ENCODE data around the gene ELP4. TPM values are rescaled to one million over a fixed set of nuclear protein-coding genes. Genes with fewer than 3 reads are reported as not detected.

ELP4 gene
- total RNA-seq, 3 donors from 2014 or later: 22.2 to 36.1 (median 24.6) TPM

- TF ChIP-seq POLR2AphosphoS5 (IDR thresholded peaks at IDR 0.05) (no peak), POLR2A (IDR thresholded peaks at IDR 0.05) (no peak), CTCF (IDR thresholded peaks at IDR 0.05) (no peak)
- H3K27ac ChIP-seq: no peak overlapping the region
- peaks cover 17 to 21% of the 10 kb centered on the region in 2 donors for H3K4me1 ChIP-seq
- no peaks in the 10 kb centered on the region for H3K36me3 ChIP-seq
- H3K9me3 ChIP-seq: no peaks in the 10 kb centered on the region
- peaks cover 18 to 100% of the 10 kb centered on the region in 2 donors for H3K27me3 ChIP-seq
- intact Hi-C loops (cut with DNase I; ENCODE audit: low total_unique reads): no loop called here
- DNase-seq (ENCODE audit: low spot score in 2 of 2): peak in 1 of 2 donors; percentile 53
- H3K4me3 ChIP-seq: peak overlapping the region; percentile 31 to 72 (median 45)
Observed at GRCh38 chr11:31809857-31810778, 300.6 kb downstream of the ELP4 start.

GRCh38 chr11:31810779-31811647 lies 301.4 kb downstream of the ELP4 start, which contains the start of gene PAX6:
Gene PAX6 (minus strand): TSS chr11:31811322. CDS start chr11:31806411, 4,911 bp downstream.
- Histone ChIP-seq H3K4me1 (peaks cover 19 to 20% of the 10 kb centered on the region in 2 donors), H3K9me3 (no peaks in the 10 kb centered on the region), H3K36me3 (no peaks in the 10 kb centered on the region), H3K27me3 (peaks cover 18 to 100% of the 10 kb centered on the region in 2 donors), H3K27ac (no peak within 1 kb of the TSS), H3K4me3 (peak within 1 kb of the TSS; percentile 31 to 72 (median 45))
- no peak for TF ChIP-seq POLR2A (IDR thresholded peaks at IDR 0.05)
- no peak for TF ChIP-seq CTCF (IDR thresholded peaks at IDR 0.05)
- no peak for TF ChIP-seq POLR2AphosphoS5 (IDR thresholded peaks at IDR 0.05)
- DNase-seq (ENCODE audit: low spot score in 2 of 2): peak in 1 of 2 donors; percentile 50
- intact Hi-C loops (cut with DNase I; ENCODE audit: low total_unique reads): no loop called here

GRCh38 chr11:31812383-31813381 lies 303.1 kb downstream of the ELP4 start:
- intact Hi-C loops (cut with DNase I; ENCODE audit: low total_unique reads): no loop called here
- no peak for DNase-seq (ENCODE audit: low spot score in 2 of 2)
- Histone ChIP-seq H3K36me3 (no peaks in the 10 kb centered on the region), H3K4me3 (peak overlapping the region; percentile 39 to 72 (median 49)), H3K9me3 (no peaks in the 10 kb centered on the region), H3K27ac (no peak overlapping the region), H3K27me3 (peaks cover 25 to 100% of the 10 kb centered on the region in 2 donors), H3K4me1 (peaks cover 30 to 36% of the 10 kb centered on the region in 2 donors)
- TF ChIP-seq CTCF (IDR thresholded peaks at IDR 0.05) (no peak), POLR2A (IDR thresholded peaks at IDR 0.05) (no peak), POLR2AphosphoS5 (IDR thresholded peaks at IDR 0.05) (no peak)

GRCh38 chr11:31813391-31814175 lies 304.0 kb downstream of the ELP4 start:
- no peak overlapping the region for H3K27ac ChIP-seq
- H3K27me3 ChIP-seq: peaks cover 30 to 100% of the 10 kb centered on the region in 2 donors
- peak overlapping the region; percentile 39 to 72 (median 49) for H3K4me3 ChIP-seq
- no peaks in the 10 kb centered on the region for H3K9me3 ChIP-seq
- intact Hi-C loops (cut with DNase I; ENCODE audit: low total_unique reads): no loop called here
- no peaks in the 10 kb centered on the region for H3K36me3 ChIP-seq
- DNase-seq (ENCODE audit: low spot score in 2 of 2): no peak
- TF ChIP-seq POLR2AphosphoS5 (IDR thresholded peaks at IDR 0.05): no peak
- TF ChIP-seq POLR2A (IDR thresholded peaks at IDR 0.05): no peak
- no peak for TF ChIP-seq CTCF (IDR thresholded peaks at IDR 0.05)
- H3K4me1 ChIP-seq: peaks cover 30 to 38% of the 10 kb centered on the region in 2 donors

All from breast epithelium (tissue), 4 donors.